HG03469 (cell line): Measurements from ENCODE around the gene MYOCOS.
"Not testable (repeated sequence)": the region's sequence is repeated elsewhere in the genome, so short reads cannot be mapped to it uniquely, and the experiment has no call there.

Experiments
- ATAC-seq: cut with Tn5 transposase; IDR thresholded peaks from one replicate; pipeline ENCODE4 v1.9.1; 2021; ENCODE audit warnings: mild to moderate bottlenecking, moderate library complexity, moderate number of reproducible peaks; ENCODE audit not compliant: unreplicated experiment

Gene MYOCOS

GRCh38 chr1:171656206-171656605, 34.2 kb downstream of the MYOCOS start:
- ATAC-seq: not testable (repeated sequence)

DNA sequence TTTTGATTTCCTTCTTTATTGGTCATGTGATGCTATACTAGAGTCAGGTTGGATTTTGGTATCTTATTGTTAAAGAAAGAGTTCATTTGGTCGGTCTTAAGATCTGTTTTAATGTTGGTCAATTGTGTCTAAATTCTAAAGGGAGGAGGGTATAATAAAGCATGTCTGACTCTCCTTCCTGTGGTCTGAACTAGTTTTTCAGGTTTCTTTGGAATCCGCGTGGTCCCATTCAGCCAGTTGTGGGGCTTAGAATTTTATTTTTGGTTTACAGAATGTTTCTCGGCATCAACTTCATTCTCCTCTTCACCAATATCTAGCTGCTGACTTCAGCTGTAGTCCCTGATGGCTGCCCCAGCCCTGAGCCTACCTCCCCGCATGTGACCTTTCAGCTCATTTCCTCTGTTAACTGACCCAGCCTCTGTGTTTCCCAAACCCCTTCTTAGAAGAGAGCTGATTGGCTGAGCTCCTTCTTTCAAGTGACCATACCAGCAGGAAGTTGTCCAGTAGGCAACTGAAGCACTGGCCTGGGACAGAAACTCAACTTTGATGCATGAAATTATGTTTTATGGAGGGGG, 39.1 kb downstream of the MYOCOS start:
- no peak for ATAC-seq

- ATAC-seq: no peak
Observed at GRCh38 chr1:171663036-171663853, 41.2 kb downstream of the MYOCOS start.

- ATAC-seq: no peak
Observed at GRCh38 chr1:171663854-171664575, 42.0 kb downstream of the MYOCOS start.

- ATAC-seq: no peak
Observed at GRCh38 chr1:171664976-171665375, 42.9 kb downstream of the MYOCOS start.

DNA sequence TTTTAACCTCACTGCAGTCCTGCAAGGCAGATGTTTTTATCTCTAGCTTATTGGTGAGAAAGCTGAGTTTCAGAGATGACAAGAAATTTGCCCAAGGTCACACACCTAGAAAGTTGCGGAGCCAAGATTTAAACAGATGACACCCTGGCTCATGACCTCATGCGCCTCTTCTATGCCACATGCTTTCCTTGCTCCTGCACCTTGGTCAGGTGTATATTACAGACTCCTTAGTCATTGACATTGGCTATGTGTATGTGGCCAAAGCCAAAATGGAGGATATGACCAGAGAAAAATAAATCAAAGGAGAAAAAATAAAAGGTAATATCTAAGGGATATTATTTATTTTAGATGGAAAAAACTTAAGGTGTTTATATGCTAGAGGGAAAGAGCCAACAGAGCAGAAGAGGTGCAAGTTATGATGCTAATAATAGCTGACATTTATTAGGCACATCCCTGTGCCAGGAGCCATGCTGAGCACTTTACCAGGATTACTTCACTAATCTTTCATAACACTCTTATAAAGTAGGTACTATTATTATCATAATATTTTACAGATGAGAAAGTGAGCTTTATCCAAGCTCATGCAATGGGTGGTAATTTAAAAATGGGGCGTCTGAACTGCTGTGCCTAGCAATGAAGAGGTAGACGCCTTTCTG, 44.2 kb downstream of the MYOCOS start:
- ATAC-seq: no peak

- ATAC-seq: no peak
Observed at GRCh38 chr1:171668372-171668771, 46.3 kb downstream of the MYOCOS start.

GRCh38 chr1:171670739-171671138, 48.7 kb downstream of the MYOCOS start:
- no peak for ATAC-seq

DNA sequence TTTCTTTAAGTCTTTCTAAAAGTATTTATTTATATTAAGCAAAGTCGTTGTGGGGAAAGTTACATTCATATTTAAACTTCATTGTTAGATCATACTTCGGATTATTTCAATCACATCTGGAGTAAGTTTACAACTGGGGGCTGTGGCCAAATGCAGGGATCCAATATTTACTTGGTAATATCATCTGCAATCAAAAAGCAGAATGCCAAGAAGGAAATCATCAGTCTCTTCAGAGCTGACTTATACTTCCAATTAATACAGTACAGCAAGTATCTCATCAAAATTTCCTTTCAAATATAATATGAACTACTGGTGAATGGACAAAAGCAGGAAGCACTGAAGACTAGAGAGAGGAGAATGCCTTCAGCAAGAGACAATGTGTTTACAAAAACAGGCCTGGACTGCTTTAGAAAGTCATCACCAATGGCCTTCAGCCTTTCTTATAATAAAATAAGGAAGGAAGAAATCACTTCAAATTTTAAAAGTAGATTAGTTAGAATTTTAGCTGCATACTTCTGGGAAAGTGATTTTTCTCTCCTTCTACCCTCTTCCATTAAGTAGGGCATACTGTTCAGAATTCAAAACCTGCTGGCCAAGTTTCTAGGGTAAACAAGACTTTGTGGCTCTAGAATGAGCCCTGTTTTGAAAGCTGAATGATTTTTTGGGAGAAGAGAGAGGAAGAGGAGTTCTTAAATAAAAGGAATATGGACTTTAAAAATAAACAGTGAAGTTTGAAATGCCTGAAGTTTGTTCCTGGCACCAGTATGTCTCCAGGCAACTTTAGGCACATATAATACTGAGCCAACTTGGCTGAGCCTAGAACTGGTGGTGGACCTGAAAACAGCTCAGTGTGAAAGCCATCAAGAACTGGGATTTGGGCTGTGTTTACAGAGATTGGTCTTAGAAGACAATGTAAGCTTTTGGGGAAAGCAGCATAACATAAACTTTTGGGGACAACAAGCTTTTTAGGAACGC, 52.7 kb downstream of the MYOCOS start:
- no peak for ATAC-seq
